Measurements from ENCODE around the gene ZFP91.

GRCh38 chr11:58582437-58582836 lies 3.6 kb downstream of the ZFP91 start:
- TF ChIP-seq POLR2A (IDR thresholded peaks at IDR 0.05; ENCODE audit: low read depth, low read length), result no peak
- no peak for TF ChIP-seq POLR2AphosphoS5 (IDR thresholded peaks at IDR 0.05; ENCODE audit: low read depth, low read length)
